ENCODE data around the gene ERVMER34-1.
A peak's percentile ranks its signal among the peaks of the same experiment; 100 is the strongest.

ERVMER34-1 gene

GRCh38 chr4:52718123-52718522 lies 33.1 kb downstream of the ERVMER34-1 start:
- DNase-seq (ENCODE audit: low spot score) = no peak

DNA sequence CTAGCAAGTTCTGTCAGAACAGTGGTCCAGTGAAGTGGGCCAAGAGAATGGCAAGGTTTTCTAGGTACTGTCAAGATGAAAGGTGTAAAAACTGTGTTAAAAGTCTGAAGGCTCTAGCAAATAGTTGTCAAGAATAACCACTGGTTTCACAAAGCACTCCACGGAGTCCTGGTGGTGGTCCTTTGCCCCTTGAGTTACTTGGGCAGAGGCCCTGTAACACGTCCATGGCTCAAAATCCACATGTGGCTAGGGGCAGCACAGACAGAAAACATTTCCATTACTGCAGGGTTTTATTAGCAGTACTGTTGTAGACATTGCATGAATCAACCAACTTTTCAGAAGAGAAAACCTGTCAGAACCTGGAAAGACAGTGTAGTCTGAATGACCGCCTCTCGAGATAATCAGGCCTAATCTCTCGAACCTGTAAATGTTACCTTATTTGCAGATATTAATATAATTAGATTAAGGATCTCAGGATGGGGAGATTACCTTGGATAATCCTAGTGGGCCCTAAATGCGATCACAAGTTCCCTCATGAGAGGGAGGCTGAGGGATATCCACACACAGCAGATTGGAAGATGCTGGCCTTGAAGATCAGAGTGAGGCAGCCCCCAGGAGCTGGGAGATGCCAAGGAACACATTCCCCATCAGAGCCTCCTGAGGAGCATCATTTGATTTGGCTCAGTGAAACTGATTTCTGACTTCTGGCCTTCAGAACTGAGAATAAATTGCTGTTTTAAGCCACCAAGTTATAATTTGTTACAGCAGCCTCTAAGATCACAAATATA lies 34.7 kb downstream of the ERVMER34-1 start:
- DNase-seq (ENCODE audit: low spot score) = no peak

- no peak for DNase-seq (ENCODE audit: low spot score)
Observed at GRCh38 chr4:52715914-52716313, 35.3 kb downstream of the ERVMER34-1 start.

- DNase-seq (ENCODE audit: low spot score) = no peak
Observed at GRCh38 chr4:52715255-52715897, 35.8 kb downstream of the ERVMER34-1 start.

DNA sequence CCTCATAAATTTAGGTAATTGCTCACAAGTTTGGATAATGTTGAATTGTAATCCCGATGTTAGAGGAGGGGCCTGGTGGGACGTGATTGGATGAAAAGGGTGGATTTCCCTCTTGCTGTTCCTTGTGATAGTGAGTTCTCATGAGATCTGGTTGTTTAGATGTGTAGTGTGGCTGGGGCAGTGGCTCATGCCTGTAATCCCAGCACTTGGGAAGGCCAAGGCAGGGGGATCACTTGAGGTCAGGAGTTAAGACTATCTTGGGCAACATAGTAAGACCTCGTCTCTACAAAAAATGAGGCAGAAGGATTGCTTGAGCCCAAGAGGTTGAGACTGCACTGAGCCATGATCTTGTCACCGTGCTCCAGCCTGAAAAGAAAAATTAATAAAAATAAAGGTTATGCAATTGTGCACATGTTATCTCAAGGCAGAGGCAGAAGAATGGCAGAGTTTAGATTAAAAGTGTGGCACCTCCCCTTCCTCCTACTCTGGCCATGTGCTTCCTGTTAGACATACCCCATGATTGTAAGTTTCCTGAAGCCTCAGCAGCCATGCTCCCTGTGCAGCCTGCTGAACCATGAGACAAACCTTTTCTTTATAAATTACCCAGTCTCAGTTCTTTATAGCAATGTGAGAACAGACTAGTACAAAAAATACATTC lies 36.5 kb downstream of the ERVMER34-1 start:
- DNase-seq (ENCODE audit: low spot score) = no peak

DNA sequence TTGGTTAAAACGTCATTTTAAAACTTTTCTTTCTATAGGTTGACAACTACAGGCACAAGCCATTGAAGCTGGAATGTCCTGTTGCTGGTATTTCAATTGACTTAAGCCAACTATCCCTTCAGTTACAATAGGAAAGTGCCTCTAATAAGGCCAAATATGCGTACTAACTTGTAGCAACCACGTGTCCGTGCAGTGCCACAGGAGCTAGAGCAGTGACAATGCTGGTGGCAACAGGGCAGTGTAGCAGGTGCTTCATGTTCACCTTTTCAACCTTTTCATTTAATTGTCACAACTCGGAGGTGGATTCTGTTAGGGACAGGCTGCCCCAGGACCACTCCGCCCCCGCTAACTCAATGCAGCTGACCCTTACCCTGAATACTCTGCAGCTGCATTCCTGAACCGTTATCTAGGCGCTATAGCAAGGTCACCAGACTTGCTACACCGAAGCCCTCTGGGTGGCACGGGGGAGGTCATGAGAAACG lies 37.7 kb downstream of the ERVMER34-1 start:
- DNase-seq (ENCODE audit: low spot score) = no peak

- peak; percentile 95 for DNase-seq (ENCODE audit: low spot score)
Observed at GRCh38 chr4:52712251-52713130, 38.7 kb downstream of the ERVMER34-1 start.

- DNase-seq (ENCODE audit: low spot score) = no peak
Observed at GRCh38 chr4:52711834-52712250, 39.4 kb downstream of the ERVMER34-1 start.

DNA sequence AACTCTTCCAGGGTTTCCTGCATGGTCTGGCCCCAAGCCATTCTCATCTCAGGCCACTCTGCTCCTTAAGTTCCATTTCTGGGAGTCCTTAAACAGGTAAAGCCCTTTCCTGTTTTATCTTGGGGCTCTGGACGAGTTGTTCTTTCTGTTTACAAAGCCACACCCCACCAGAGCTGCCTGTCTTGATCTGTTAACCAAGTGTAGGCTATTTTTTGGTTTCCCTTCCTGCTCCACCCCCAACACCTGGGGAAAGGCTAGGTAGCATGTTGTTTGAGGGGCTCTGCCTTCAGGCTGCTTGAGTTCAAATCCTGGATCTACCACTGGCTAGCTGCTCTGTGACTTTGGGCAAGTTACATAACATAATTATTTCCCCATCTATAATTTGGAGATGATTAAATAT lies 40.0 kb downstream of the ERVMER34-1 start:
- no peak for DNase-seq (ENCODE audit: low spot score)

- DNase-seq (ENCODE audit: low spot score) = no peak
Observed at GRCh38 chr4:52709155-52709554, 42.1 kb downstream of the ERVMER34-1 start.

DNA sequence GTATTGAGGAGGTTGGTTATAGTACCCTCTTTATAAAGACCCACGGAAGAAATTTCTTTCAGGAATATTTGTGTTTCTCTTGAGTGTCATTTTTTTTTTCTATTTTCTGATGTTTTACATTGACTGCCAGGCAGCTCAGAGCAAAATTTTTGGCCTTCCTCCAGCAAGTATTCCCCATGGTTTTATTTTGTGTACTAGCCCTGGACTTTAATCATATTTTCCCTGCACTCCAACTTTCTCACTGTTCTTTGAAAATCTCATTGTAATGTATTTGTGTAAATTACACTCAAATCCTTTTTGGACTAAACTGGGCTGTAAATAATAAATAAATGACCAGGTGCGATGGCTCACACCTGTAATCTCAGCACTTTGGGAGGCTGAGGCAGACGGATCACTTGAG lies 46.6 kb downstream of the ERVMER34-1 start:
- no peak for DNase-seq (ENCODE audit: low spot score)

DNA sequence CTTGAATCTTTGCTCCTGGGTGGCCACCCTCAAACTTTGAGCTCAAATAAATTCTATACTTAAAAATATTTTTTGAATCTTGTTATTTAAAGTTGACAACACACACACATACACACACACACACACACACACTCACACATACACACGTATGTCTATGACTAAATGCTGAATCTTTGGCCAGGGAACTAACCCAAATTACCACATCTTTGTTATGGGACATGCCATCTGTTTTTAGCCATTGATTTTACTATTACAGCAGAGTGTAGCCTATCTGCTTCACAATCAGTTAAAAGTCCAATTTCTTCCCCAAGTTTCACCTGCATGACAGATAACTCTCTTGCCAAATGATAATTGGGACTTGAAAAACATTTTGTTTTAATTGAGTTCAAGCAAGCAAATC lies 47.1 kb downstream of the ERVMER34-1 start:
- DNase-seq (ENCODE audit: low spot score) = no peak

- DNase-seq (ENCODE audit: low spot score) = no peak
Observed at GRCh38 chr4:52701207-52701606, 50.0 kb downstream of the ERVMER34-1 start.

DNA sequence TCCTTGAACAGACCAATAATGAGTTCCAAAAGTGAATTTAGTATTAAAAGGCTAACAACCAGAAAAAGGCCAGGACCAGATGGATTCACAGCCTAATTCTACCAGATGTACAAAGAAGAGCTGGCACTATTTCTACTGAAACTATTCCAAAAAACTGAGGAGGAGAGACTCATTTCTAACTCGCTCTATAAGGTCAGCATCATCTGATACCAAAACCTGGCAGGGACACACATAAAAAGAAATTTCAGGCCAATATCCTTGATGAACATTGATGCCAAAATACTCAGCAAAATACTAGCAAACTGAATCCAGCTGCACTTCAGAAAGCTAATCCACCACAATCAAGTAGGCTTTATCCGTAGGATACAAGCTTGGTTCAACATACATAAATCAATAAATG lies 56.3 kb downstream of the ERVMER34-1 start:
- no peak for DNase-seq (ENCODE audit: low spot score)

- DNase-seq (ENCODE audit: low spot score) = no peak
Observed at GRCh38 chr4:52693492-52693891, 57.7 kb downstream of the ERVMER34-1 start.
